Measurements from ENCODE around the gene TRABD. TPM values are rescaled to one million over a fixed set of nuclear protein-coding genes. Genes with fewer than 3 reads are reported as not detected.
"Not testable (repeated sequence)": the region's sequence is repeated elsewhere in the genome, so short reads cannot be mapped to it uniquely, and the experiment has no call there.

TRABD gene
- total RNA-seq, 2 experiments from 2014 or later, result 184 to 193 TPM

DNA sequence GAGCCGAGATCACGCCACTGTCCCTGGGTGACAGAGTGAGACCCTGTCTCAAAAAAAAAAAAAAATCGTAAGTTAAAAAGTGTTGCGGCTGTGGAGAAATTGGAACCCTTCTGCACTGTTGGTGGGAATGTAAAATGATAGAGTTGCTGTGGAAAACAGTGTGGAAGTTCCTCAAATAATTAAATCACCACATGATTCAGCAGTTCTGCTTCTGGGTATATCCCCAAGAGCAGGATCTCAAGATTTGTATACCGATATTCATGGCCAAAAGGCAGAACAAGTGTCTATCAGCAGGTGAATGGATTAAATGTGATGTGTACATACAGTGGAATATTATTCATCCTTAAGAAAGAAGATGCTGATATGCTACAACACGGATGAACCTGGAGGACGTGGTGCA is 18.9 kb downstream of the TRABD start:
- Mint-ChIP-seq H3K9me3 (no peaks in the 10 kb centered on the region), H3K36me3 (ENCODE audit: low read depth) (peaks cover 42% of the 10 kb centered on the region), H3K27me3 (no peaks in the 10 kb centered on the region), H3K4me1 (ENCODE audit: low read depth) (peaks cover 28% of the 10 kb centered on the region), H3K4me3 (no peak overlapping the region), H3K27ac (no peak overlapping the region)
- ATAC-seq (ENCODE audit: poor library complexity), result no peak
- intact Hi-C loops (cut with DNase I, micrococcal nuclease), result loop anchor here in 1 of 2 experiments (10.0 kb wide), 1 partner anchor 370 kb away; no protein-coding TSS in a partner anchor
- H3K27me3 ChIP-seq (ENCODE audit: control insufficient read depth in 1 of 2, insufficient read depth in 2 of 2, low read length in 2 of 2), result no peaks in the 10 kb centered on the region
- TF ChIP-seq, protein P1, sequence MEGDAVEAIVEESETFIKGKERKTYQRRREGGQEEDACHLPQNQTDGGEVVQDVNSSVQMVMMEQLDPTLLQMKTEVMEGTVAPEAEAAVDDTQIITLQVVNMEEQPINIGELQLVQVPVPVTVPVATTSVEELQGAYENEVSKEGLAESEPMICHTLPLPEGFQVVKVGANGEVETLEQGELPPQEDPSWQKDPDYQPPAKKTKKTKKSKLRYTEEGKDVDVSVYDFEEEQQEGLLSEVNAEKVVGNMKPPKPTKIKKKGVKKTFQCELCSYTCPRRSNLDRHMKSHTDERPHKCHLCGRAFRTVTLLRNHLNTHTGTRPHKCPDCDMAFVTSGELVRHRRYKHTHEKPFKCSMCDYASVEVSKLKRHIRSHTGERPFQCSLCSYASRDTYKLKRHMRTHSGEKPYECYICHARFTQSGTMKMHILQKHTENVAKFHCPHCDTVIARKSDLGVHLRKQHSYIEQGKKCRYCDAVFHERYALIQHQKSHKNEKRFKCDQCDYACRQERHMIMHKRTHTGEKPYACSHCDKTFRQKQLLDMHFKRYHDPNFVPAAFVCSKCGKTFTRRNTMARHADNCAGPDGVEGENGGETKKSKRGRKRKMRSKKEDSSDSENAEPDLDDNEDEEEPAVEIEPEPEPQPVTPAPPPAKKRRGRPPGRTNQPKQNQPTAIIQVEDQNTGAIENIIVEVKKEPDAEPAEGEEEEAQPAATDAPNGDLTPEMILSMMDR (IDR thresholded peaks at IDR 0.05), result no peak
- H3K4me3 ChIP-seq (ENCODE audit: low read length), result no peak overlapping the region
- peaks cover 30% of the 10 kb centered on the region for H3K36me3 ChIP-seq (ENCODE audit: insufficient read depth, low read length)
- H3K4me1 ChIP-seq (ENCODE audit: insufficient read depth, low read length), result peaks cover 30% of the 10 kb centered on the region
- CTCF ChIA-PET, result interaction anchor here (4.2 kb wide), 1 partner anchor 14 kb away, joined by 13 read pairs; no protein-coding TSS in a partner anchor
- no peak overlapping the region for H3K27ac ChIP-seq (ENCODE audit: low read depth in 1 of 2, low read length in 2 of 2)
- H3K9me3 ChIP-seq (ENCODE audit: control insufficient read depth in 1 of 2, insufficient read depth in 1 of 2, low read length in 2 of 2), result no peaks in the 10 kb centered on the region
- POLR2A ChIA-PET, result no interaction called here
- DNase-seq, result no peak

DNA sequence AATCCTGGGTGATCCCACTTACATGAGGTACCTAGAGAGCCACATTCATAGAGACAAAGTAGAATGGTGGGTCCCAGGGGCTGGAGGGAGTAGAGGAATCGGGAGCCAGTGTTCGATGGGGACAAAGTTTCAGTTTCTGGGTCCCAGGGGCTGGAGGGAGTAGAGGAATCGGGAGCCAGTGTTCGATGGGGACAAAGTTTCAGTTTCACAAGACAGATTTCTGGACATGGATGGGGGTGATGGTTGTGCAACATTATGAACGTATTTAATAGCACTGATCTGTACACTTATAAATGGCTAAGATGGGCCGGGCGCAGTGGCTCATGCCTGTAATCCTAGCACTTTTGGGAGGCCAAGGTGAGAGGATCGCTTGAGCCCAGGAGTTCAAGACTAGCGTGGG is 19.3 kb downstream of the TRABD start:
- H3K4me3 Mint-ChIP-seq; H3K9me3 ChIP-seq (ENCODE audit: control insufficient read depth in 1 of 2, insufficient read depth in 1 of 2, low read length in 2 of 2); ATAC-seq (ENCODE audit: poor library complexity); POLR2A ChIA-PET; H3K27me3 ChIP-seq (ENCODE audit: control insufficient read depth in 1 of 2, insufficient read depth in 2 of 2, low read length in 2 of 2); H3K27ac Mint-ChIP-seq; H3K9me3 Mint-ChIP-seq; H3K27me3 Mint-ChIP-seq; H3K27ac ChIP-seq (ENCODE audit: low read depth in 1 of 2, low read length in 2 of 2); DNase-seq; H3K4me3 ChIP-seq (ENCODE audit: low read length): not testable (repeated sequence)
- Histone ChIP-seq H3K4me1 (ENCODE audit: insufficient read depth, low read length) (peaks cover 30% of the 10 kb centered on the region), H3K36me3 (ENCODE audit: insufficient read depth, low read length) (peaks cover 31% of the 10 kb centered on the region)
- Mint-ChIP-seq H3K4me1 (ENCODE audit: low read depth) (peaks cover 32% of the 10 kb centered on the region), H3K36me3 (ENCODE audit: low read depth) (peaks cover 42% of the 10 kb centered on the region)
- CTCF ChIA-PET, result interaction anchor here (4.2 kb wide), 1 partner anchor 14 kb away, joined by 13 read pairs; no protein-coding TSS in a partner anchor
- intact Hi-C loops (cut with DNase I, micrococcal nuclease), result loop anchor here (5.0 to 10.0 kb wide), 4 partner anchors 33 to 370 kb away; partner anchors contain the start of gene PANX2 (in 1 of the 2)

GRCh38 chr22:50205781-50206569 is 20.3 kb downstream of the TRABD start:
- no peaks in the 10 kb centered on the region for H3K9me3 ChIP-seq (ENCODE audit: control insufficient read depth in 1 of 2, insufficient read depth in 1 of 2, low read length in 2 of 2)
- H3K27ac Mint-ChIP-seq, result no peak overlapping the region
- no peak for DNase-seq
- TF ChIP-seq, protein P1 (IDR thresholded peaks at IDR 0.05), result no peak
- H3K36me3 ChIP-seq (ENCODE audit: insufficient read depth, low read length), result peaks cover 41% of the 10 kb centered on the region
- H3K36me3 Mint-ChIP-seq (ENCODE audit: low read depth), result peaks cover 44% of the 10 kb centered on the region
- H3K27ac ChIP-seq (ENCODE audit: low read depth in 1 of 2, low read length in 2 of 2), result no peak overlapping the region
- no peak for ATAC-seq (ENCODE audit: poor library complexity)
- ChIA-PET POLR2A (interaction anchor here (1.0 to 1.7 kb wide), 3 partner anchors 14 to 19 kb away, joined by 3 to 9 read pairs (median 7); no protein-coding TSS in a partner anchor), CTCF (interaction anchor here (0.7 to 1.1 kb wide), 2 partner anchors 57 to 160 kb away, joined by 3 to 5 read pairs; no protein-coding TSS in a partner anchor)
- no peaks in the 10 kb centered on the region for H3K27me3 ChIP-seq (ENCODE audit: control insufficient read depth in 1 of 2, insufficient read depth in 2 of 2, low read length in 2 of 2)
- peaks cover 33% of the 10 kb centered on the region for H3K4me1 Mint-ChIP-seq (ENCODE audit: low read depth)
- no peaks in the 10 kb centered on the region for H3K9me3 Mint-ChIP-seq
- no peaks in the 10 kb centered on the region for H3K27me3 Mint-ChIP-seq
- H3K4me3 ChIP-seq (ENCODE audit: low read length), result no peak overlapping the region
- H3K4me3 Mint-ChIP-seq, result no peak overlapping the region
- peaks cover 33% of the 10 kb centered on the region for H3K4me1 ChIP-seq (ENCODE audit: insufficient read depth, low read length)
- intact Hi-C loops (cut with DNase I, micrococcal nuclease), result loop anchor here (5.0 to 10.0 kb wide), 4 partner anchors 34 to 371 kb away; partner anchors contain the start of gene PANX2 (in 1 of the 2)
